GM18951 (cell line): ENCODE results near the gene ZNF786.
"Not testable (repeated sequence)": the region's sequence is repeated elsewhere in the genome, so short reads cannot be mapped to it uniquely, and the experiment has no call there.

ENCODE experiments used
- POLR2A ChIP-seq: IDR thresholded peaks from 4 replicates; pipeline ENCODE4 v1.6.1; 2011; ENCODE audit warnings: mild to moderate bottlenecking; ENCODE audit not compliant: insufficient read length, insufficient read depth; ENCODE audit errors: extremely low read depth
- in situ Hi-C: fragments of 300-500 bp; cut with MboI; formaldehyde crosslinking; loops from one replicate; pipeline ENCODE4 v1.12.0; 2022; ENCODE audit warnings: low sequenced_read_pairs, mixed read lengths, inconsistent platforms; ENCODE audit not compliant: unreplicated experiment

The ZNF786 gene

DNA sequence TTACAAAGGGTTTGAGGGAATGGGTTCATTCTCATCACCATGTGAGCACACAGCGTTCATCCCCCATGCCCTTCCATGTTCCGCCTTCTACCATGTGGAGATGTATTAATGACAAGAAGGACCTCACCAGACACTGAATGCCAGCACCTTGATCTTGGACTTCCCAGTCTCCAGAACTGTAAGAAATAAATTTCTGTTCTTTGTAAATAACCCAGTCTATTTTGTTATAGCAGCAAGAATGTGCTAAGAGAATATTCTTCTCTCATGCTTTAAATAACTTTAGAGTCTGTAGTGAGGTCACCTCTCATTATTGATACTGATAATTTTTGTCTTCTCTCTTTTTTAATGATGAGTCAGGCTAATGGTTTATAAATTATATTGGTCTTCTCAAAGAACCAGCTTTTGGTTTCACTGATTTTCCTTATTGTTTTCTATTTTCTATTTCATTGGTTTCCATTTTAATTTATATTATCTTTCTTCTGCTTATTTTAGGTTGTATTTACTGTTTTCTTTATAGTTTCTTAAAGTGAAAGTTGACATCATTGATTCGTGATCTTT, 59.1 kb downstream of the ZNF786 start:
- in situ Hi-C loops, result no loop called here
- no peak for TF ChIP-seq POLR2A

DNA sequence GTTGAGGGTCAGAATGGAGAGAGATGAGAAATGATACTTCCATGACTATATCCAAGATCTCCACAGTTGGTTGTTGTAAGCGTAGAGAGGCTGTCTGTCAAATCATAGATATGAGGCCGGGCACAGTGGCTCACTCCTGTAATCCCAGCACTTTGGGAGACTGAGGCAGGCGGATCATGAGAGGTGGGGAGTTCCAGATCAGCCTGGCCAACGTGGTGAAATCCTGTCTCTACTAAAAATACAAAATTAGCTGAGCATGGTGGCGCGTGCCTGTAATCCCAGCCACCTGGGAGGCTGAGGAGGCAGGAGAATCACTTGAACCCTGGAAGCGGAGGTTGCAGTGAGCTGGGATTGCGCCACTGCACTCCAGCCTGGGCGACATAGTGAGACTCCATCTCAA, 60.1 kb downstream of the ZNF786 start:
- in situ Hi-C loops, result not testable (repeated sequence)

DNA sequence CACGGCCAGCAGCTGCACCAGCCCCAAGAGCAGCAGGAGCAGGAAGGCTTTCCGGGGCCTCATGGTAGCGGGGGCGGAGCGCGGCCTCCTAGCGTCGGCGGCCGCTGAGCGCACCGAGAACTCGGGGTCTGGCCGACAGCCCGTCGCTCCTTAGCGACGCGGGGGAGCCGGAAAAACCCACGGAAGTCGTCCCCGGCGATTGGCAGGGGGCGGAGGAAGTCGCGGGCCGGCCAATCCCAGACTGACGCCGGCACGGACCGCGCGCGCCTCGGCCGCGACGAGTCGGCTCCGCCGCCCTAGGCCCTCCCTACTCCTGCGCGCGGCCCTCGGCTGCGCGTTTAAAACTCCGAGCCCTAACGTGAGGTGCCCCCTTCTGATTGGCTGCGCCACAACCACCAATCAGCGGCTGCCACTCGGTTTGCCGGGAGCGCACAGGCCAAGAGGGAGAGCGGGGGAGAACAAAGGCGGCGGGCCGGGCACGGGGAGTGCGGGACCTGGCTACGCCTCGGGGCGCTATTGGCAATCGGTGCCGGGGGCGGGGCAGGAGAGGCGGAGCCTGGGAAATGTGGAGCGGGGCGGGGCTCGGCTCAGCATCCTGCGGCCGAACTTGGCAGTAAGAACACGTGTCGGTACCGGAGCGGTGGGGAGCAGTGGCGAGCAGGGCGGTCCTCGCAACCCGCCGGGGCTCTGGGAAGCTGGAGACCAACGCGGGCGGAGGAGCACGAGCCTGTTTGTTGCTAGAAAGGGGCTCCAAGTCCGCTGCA, 62.0 kb downstream of the ZNF786 start, which contains the start of gene PDIA4:
PDIA4 (minus strand) TSS at position 160 of the 764 bp plus-strand sequence; CDS start at position 63, 97 bp downstream.
- in situ Hi-C loops, result no loop called here
- TF ChIP-seq POLR2A, result peak; percentile 93

- in situ Hi-C loops, result no loop called here
- TF ChIP-seq POLR2A, result no peak
Measured at GRCh38 chr7:149027611-149028345, 62.7 kb downstream of the ZNF786 start.

- TF ChIP-seq POLR2A, result no peak
- in situ Hi-C loops, result no loop called here
Measured at GRCh38 chr7:149027055-149027454, 63.5 kb downstream of the ZNF786 start.

GRCh38 chr7:149023662-149024061, 66.9 kb downstream of the ZNF786 start:
- in situ Hi-C loops, result no loop called here
- TF ChIP-seq POLR2A, result no peak

- in situ Hi-C loops, result no loop called here
- TF ChIP-seq POLR2A, result no peak
Measured at GRCh38 chr7:149022756-149023360, 67.7 kb downstream of the ZNF786 start.

DNA sequence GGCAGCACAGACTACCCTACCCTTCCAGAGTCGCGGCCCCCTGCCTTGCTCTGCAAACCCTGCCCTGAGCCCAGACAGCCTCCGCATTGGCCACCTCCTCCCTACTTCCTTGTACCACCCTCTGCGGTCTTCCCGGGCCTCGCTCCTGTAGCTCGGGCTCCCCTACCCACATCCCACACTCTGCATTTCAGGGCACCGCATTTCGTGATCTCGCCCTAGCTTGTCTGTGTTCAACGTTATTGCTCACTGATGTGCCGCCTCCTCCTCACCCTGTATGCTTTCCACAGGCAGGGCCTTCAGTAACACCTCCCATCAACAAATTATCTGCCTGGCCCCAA, 68.8 kb downstream of the ZNF786 start:
- TF ChIP-seq POLR2A, result no peak
- in situ Hi-C loops, result no loop called here

DNA sequence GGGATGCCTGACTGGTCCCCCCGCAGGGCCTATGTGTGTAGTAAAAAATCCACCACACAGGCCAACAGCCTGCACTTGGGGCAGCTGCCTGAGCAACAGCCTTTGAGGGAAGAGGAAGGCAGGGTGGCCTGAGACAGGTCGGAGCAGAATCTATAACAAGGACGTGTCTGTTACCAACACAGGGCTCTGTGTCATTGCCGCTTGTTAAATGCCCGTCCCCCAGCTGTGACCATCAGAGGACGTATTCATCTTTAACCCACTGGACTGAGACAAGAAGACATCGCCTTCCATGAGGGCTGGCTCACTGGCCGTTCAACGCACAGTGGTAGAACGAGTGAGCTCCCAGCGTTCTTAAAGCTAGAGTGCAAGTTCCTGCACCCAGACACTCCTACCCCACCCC, 70.0 kb downstream of the ZNF786 start:
- no peak for TF ChIP-seq POLR2A
- in situ Hi-C loops, result no loop called here
